GM18951 (cell line): ENCODE results near the gene SAMD10.

Experiments
- POLR2A ChIP-seq: IDR thresholded peaks from 4 replicates; pipeline ENCODE4 v1.6.1; 2011; ENCODE audit warnings: mild to moderate bottlenecking; ENCODE audit not compliant: insufficient read length, insufficient read depth; ENCODE audit errors: extremely low read depth
- in situ Hi-C: fragments of 300-500 bp; cut with MboI; formaldehyde crosslinking; loops from one replicate; pipeline ENCODE4 v1.12.0; 2022; ENCODE audit warnings: low sequenced_read_pairs, mixed read lengths, inconsistent platforms; ENCODE audit not compliant: unreplicated experiment

Gene SAMD10

DNA sequence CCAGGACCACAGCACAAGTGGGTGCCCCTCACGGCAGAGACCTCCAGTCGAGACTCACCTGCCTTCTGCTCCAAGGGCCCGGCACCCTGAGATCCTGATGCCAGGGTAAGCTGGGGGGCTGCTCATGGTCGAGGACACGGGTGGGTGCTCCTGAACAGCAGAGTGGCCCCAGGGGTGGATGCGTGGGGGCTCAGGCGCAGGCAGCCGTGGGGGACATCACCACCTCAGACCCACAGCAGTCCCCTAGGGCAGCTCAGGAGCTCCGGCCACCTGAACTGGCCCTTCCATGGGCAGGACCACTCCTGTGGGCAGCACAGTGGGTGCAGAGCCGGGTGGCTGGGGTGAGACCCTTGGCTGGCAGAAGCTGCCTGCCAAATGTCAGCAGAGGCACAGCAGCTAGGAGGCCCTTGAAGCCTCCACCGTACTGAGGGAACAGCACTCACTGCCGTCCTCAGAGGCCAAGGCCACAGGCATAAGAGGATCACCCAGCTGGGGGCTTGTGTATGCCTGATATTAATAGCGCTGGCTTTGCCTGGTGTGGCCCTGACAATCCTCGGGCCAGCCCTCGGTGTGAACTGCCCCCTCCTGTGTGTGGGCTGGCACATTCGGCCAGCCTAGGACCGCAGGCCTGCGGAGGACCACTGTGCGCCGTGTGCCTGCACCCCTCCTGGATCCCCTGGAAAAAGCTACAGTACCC, 28.6 kb downstream of the SAMD10 start:
- no peak for TF ChIP-seq POLR2A
- in situ Hi-C loops, result no loop called here

DNA sequence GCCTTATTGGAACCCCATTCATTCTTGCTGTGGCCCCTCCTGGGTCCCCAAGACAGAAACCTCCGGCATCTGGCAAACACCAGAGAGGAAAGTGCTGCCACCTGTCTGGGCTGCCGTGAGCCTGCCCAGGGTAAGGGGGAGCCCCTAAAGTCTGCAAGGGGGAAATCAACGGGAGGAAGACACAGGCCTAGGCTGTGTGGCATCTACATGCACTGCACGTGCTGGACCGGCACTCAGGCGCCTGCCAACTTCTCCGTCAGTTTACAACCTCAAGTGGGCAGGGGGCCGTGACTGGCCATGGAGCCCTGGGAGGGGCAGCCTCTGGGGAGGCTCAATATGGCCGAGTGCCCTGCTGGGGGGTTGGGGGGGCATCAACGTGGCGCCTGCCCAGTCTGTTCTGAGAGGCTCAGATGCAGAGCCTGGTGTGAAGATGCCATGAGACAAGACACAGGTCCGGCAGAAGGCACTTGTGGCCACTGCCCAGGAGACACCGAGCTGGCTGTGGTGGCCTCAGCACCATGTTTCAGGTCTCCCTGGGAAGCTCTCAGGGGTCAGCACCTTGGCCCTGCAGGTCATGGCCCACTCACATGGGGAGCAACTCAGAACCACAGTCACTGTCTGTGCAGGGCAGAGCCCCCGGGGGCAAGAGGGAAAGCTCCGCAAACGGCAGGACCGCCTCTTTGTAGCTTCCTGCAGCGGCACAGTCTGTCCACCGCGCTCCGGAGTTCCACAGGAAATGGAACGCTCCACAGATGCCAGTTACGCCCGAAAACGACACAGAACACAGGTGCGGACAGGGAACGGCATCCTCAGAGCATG, 31.6 kb downstream of the SAMD10 start:
- in situ Hi-C loops, result no loop called here
- TF ChIP-seq POLR2A, result no peak

DNA sequence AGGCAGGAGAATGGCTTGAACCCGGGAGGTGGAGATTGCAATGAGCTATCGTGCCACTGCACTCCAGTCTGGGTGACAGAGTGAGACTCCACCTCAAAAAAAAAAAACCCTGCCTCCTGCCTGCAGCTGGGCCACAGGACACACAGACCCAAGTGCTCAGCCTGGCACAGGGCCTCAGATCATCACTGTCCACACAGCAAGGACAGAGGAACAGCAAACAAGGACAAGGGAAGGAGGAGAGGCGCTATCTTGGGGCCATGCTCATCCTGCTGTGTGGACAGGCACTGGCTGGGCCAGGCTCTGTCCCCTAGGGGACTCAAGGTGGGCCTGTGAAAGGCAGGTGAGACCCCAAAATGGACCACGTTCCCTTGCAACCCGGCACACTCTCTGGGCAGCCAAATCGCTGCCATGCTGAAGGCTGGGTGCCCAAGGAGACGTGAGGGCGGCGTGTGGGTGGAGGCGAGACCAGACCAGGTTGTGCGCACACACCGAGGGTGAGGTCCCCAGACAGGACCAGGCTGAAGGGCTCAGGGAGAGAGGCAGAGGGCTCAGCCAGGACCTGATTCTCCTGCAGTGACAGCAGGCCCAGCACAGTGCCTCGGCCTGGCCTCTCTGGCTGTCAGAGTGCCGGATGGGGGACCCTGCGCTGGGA, 32.3 kb downstream of the SAMD10 start:
- in situ Hi-C loops, result no loop called here
- no peak for TF ChIP-seq POLR2A

DNA sequence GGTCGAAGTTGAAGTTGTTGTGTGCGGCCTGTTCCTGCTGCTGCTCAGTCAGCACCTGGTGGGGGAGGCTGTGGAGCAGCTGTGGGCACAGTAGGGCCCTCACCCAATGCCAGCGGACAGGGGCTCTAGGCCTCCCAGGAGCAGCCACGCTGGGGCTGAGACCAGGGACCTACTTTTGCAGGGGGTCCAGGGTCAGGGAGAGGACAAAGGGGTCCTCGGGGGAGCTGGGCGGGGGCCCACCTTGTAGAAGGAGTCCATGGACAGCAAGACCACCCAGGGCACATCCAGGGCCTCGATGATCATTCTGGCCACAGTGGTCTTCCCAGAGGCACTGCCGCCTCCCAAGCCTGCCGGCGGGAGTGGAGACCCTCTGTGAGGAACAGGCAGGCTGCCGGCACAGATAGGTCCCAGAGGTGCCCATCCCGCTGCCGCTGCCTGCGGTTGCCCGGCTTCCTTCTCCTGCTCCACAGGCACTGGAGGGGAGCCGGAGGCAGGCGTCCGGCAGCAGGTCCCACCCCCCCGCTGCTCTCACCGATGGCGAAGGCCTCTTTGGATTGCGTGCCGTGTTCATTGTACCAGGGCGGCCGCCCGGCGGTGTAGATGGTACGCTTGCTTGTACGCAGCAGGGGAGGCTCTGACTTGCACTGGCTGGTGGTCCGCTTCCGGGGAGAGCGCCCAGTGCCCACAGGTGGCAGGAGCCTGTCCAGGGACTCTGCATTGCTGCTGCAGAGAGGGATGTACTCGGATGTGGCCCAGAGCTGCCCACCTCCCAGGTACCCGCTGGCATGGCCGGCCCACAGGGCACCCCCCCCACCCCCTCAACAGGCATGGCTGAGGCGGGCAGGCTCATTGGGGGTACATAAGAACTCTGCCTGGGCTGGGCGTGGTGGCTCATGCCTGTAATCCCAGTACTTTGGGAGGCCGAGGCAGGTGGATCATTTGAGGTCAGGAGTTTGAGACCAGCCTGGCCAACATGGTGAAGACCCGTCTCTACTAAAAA, 33.2 kb downstream of the SAMD10 start:
- no peak for TF ChIP-seq POLR2A
- in situ Hi-C loops, result no loop called here

DNA sequence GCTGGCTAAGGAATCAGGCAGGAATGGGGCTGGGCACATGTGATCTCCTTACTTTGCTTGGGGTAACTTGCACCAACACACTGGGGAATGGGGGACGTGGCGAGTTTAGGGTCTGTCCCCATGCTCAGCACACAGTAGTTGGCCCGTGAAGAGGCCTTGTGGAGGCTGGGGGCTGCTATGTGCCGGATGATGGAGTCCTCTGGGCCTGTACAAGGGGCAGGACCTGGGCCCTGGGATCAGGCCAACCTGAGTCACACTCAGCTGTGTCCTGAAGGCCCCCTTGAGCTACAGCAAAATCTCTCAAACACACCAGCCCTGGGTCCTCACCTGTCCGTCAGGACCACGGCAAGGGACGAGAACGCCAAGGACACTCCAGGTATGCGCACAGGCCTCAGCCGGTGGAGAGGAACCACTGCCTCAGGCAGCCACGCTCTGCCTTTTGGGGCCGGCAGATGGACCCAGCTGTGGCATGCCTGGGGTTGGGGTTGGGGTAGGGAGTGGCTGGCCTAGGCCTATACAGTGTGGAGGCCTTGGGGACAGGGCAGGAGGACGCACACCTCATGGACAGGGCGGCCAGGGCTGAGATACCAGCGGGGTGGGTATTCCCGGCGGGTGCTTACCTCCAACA, 34.3 kb downstream of the SAMD10 start:
- in situ Hi-C loops, result no loop called here
- TF ChIP-seq POLR2A, result no peak

DNA sequence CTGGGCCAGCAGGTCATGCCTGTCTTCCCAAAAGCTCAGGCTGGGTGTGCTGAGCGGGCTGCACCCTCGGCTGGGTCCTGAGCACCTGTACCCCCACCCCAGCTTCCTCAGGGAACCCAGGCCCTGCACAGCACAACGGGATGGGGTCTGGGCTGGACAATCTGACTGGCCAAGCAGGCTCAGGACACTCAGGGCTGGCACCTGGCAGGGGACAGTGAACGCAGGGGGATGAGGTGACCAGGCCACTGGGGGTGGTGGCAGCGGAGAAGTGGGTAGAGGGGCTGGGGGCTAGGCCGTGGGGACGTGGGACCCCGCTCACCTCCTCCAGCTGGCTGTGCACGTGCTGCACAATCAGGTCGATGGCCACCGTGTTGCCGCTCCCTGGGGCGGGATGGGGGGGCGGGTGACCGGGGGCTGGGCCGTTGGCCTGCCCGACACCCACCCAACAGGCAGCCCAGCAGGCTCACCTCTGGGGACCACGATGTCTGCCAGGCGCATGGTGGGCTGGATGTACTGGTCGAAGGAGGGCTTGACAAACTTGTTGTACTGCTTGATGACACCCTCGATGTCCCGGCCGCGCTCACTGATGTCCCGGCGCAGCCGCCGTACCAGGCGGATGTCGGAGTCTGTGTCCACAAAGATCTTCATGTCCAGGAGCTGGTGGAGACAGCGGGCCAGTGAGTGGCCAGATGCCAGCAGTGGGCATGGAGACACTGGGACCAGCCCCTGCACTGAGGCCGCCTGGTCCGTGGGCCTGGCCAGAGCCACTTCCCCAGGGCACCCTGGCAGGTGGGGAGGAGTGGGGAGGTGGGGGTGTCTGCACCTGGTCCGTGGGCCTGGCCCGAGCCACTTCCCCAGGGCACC, 35.1 kb downstream of the SAMD10 start:
- TF ChIP-seq POLR2A, result no peak
- in situ Hi-C loops, result no loop called here

DNA sequence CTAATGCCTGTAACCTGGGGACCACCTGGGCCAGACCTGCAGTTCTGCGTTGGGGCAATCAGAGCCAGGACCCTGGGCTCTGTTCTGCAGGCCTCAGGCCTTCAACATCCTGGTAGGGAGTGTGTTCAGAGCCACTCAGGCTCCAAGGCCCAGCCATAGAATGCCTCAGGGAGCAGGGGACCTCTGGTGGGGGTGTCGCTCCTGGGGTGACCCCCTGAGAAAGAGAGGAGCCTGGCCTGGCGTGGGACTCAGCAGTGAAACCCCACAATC, 35.7 kb downstream of the SAMD10 start:
- peak; percentile 1 for TF ChIP-seq POLR2A

DNA sequence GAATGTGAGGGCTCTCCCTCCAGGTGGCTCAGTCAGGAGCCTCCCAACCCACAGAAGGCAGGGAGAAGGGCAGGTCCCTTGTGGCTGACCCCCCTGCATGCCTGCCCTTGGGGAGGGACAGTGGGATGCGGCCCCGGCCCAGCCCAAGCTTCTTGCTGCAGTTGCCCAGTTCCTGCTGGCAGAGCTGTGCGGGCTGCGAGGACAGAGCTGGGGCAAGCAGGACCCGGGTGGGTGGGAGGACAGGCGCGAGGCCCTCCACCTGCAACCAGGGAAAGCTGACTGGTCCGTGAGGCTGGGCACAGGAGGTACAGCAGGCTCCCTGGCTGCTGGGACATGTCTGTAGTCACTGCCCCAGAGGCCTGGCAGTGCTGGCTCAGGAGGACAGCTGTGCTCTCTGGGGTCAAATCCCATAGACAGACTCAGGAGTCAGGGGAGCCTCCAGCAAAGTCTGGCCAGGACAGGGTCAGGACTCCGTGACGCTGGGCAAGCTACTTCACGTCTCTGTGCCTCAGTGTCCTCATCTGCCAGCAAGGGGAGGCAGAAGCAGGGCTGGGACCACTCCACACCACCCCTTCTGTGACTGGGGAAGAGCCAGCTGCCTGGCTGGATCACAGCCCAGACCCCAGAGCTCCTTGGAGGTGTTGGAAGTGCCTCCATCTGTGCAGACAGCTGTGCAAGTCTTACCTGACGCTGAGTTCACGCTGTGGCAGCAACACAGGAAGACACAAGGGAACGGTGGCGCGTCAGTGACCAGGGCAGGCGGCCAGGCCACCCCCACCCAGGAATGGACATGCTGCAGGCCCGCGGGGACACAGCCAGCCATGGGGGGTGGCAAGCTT, 36.3 kb downstream of the SAMD10 start:
- in situ Hi-C loops, result no loop called here
- peak; percentile 16 for TF ChIP-seq POLR2A

More for the DNA sequence above, 35.7 kb downstream of the SAMD10 start:
- in situ Hi-C loops, result no loop called here

DNA sequence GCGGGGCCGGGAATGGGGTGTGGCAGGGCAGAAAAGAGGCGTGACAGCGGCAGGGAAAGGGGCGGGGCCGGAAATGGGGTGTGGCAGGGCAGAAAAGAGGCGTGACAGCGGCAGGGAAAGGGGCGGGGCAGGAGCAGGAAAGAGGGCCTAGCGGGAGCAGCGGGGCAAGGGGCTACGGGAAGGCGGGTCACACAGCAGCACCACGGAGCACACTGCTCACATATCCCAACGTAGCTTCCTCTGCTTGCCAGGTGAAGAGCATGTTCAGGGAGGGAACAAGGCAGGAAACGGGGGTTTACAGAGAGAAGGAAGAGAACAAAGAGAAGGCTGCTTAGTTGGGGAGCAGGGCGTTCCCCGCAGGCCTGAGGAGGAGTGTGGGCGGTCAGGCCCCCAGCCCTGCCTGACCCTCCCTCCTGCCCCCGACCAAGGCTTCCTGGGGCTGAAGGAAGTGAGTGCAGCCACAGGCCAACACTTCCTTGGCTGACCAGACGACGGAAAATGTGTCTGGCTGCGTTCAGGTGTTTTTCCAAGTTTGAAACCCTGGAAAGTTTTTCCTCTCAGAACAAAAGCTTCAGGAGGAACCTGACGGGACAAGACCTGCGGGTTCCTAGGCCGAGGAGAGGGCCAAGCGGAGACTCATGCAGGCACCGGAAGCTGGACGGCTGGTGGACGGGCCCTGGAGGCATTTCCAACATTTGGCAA, 37.0 kb downstream of the SAMD10 start:
- no peak for TF ChIP-seq POLR2A
- in situ Hi-C loops, result no loop called here
